K562 (cell line): ENCODE data around the gene TMEM86B. TPM values are rescaled to one million over a fixed set of nuclear protein-coding genes. Genes with fewer than 3 reads are reported as not detected.

Experiments used
- ADNP ChIP-seq: fragments of 200-800 bp; sonication (Bioruptor generic); IDR thresholded peaks from 2 replicates; pipeline ENCODE4 v1.6.1; 2016; ENCODE audit warnings: missing genetic modification characterization, missing compliant biosample characterization
- BRCA1 ChIP-seq, 2 experiments: fragments of 450-650 bp in 1 of 2; sonication (generic) in 1 of 2; formaldehyde crosslinking in 1 of 2; IDR thresholded peaks; 2 replicates each; pipeline versions ENCODE4 v1.5.0 to v1.6.1; 2017 to 2020; ENCODE audit warnings: mild to moderate bottlenecking in 1 of 2, missing genetic modification reagents in 1 of 2
- CEBPG ChIP-seq, 3 experiments: fragments of 200-800 bp in 1 of 3; sonication (Bioruptor generic) in 1 of 3; sonication (generic) in 1 of 3; formaldehyde crosslinking in 1 of 3; IDR thresholded peaks in 2 of 3; conservative IDR thresholded peaks in 1 of 3; 2 replicates each; pipeline versions ENCODE4 v1.6.1 to v1.8.0; 2016 to 2022; ENCODE audit warnings: missing compliant biosample characterization in 2 of 3, missing genetic modification characterization in 2 of 3, mild to moderate bottlenecking in 1 of 3, missing genetic modification reagents in 1 of 3
- DNMT1 ChIP-seq: fragments of 450-650 bp; IDR thresholded peaks from 2 replicates; pipeline ENCODE4 v1.6.1; 2016; ENCODE audit warnings: antibody characterized with exemption, mild to moderate bottlenecking
- GABPB1 ChIP-seq: sonication (generic); formaldehyde crosslinking; IDR thresholded peaks from 2 replicates; pipeline ENCODE4 v1.8.0; 2022; ENCODE audit warnings: mild to moderate bottlenecking, missing genetic modification reagents
- KDM1A ChIP-seq, 2 experiments: fragments of 450-650 bp; IDR thresholded peaks; 2 replicates each; pipeline ENCODE4 v1.6.1; 2016; ENCODE audit warnings: mild to moderate bottlenecking in 2 of 2
- KLF16 ChIP-seq: IDR thresholded peaks from 2 replicates; pipeline ENCODE4 v1.6.1; 2016; ENCODE audit warnings: antibody characterized with exemption
- NFATC3 ChIP-seq: fragments of 450-650 bp; IDR thresholded peaks from 2 replicates; pipeline ENCODE4 v1.6.1; 2017; ENCODE audit warnings: mild to moderate bottlenecking
- NR2F6 ChIP-seq: fragments of 450-650 bp; formaldehyde crosslinking; IDR thresholded peaks from 2 replicates; pipeline ENCODE4 v1.4.0; 2020; ENCODE audit warnings: mild to moderate bottlenecking
- POLR2B ChIP-seq: fragments of 450-650 bp; IDR thresholded peaks from 2 replicates; pipeline ENCODE4 v1.6.1; 2018; ENCODE audit warnings: low read depth; ENCODE audit not compliant: partially characterized antibody
- PREB ChIP-seq: sonication (generic); formaldehyde crosslinking; IDR thresholded peaks from 2 replicates; pipeline ENCODE4 v1.8.1; 2023; ENCODE audit warnings: mild to moderate bottlenecking, missing genetic modification reagents
- RBM22 ChIP-seq: fragments of 200-400 bp; formaldehyde crosslinking; IDR thresholded peaks from 2 replicates; pipeline ENCODE4 v1.6.1; 2018; ENCODE audit warnings: low read length, low read depth; ENCODE audit not compliant: poor library complexity, severe bottlenecking
- RNF2 ChIP-seq: sonication (generic); IDR thresholded peaks from 2 replicates; pipeline ENCODE4 v1.6.1; 2016
- SMC3 ChIP-seq: conservative IDR thresholded peaks from 2 replicates; pipeline ENCODE4 v1.6.1; 2011; ENCODE audit warnings: low read depth, low read length, improper control_type of control experiment; ENCODE audit not compliant: insufficient read depth
- STAT5A ChIP-seq: IDR thresholded peaks from 2 replicates; pipeline ENCODE4 v1.6.1; 2012; ENCODE audit warnings: low read length, inconsistent platforms, borderline replicate concordance
- TAF7 ChIP-seq: fragments of 450-650 bp; IDR thresholded peaks from 2 replicates; pipeline ENCODE4 v1.6.1; 2016; ENCODE audit warnings: missing genetic modification characterization, missing compliant biosample characterization
- UBTF ChIP-seq, 2 experiments: IDR thresholded peaks; 2 replicates each; pipeline ENCODE4 v1.6.1; 2012; ENCODE audit warnings: improper control_type of control experiment in 2 of 2, low read depth in 2 of 2, low read length in 2 of 2, borderline replicate concordance in 1 of 2
- ZNF224 ChIP-seq: sonication (generic); formaldehyde crosslinking; IDR thresholded peaks from 2 replicates; pipeline ENCODE4 v1.8.0; 2022; ENCODE audit warnings: mild to moderate bottlenecking, missing genetic modification reagents
- ZNF384 ChIP-seq: IDR thresholded peaks from 2 replicates; pipeline ENCODE4 v1.6.1; 2012; ENCODE audit warnings: low read depth, low read length, improper control_type of control experiment
- ZNF592 ChIP-seq: fragments of 450-650 bp; IDR thresholded peaks from 2 replicates; pipeline ENCODE4 v1.6.1; 2017; ENCODE audit warnings: antibody characterized with exemption, mild to moderate bottlenecking
- ZNF696 ChIP-seq: fragments of 250-450 bp; sonication (Bioruptor Pico); conservative IDR thresholded peaks from 2 replicates; pipeline ENCODE4 v1.4.0; 2020; ENCODE audit warnings: mild to moderate bottlenecking, moderate library complexity
- polyA plus RNA-seq, 8 experiments: library from polyadenylated mRNA; depleted of rRNA in 4 of 8; stranded (reverse) in 5 of 8; unstranded in 3 of 8; fragments of >200 nt; fragmentation: Nextera tagmentation in 2 of 8; fragmentation: Illumina TruSeq in 1 of 8; extraction: Ambion mirVana in 2 of 8; extraction: Trizol in 1 of 8; gene quantifications; 2 replicates each; pipeline versions ENCODE4 v1.2.1 to v1.2.3, GENCODE V29; 2011 to 2014; ENCODE audit warnings: inconsistent platforms in 1 of 8, missing spikeins in 1 of 8
- total RNA-seq, 7 experiments: library from RNA; depleted of rRNA in 6 of 7; stranded (reverse); fragments of >200 nt in 6 of 7; fragmentation: Illumina TruSeq in 2 of 7; extraction: Trizol in 2 of 7; gene quantifications; 2 replicates each; pipeline versions ENCODE4 v1.2.1 to v1.2.3, GENCODE V29; 2011 to 2021; ENCODE audit warnings: low replicate concordance in 1 of 7

Gene TMEM86B
- total and polyA plus RNA-seq, 9 of the 15 experiments (the other 6 are each of a cell fraction or from before 2014, with no cell fraction given): 0.28 to 7.9 (median 2.1) TPM

- TF ChIP-seq CEBPG (CRISPR knock-in tag; IDR thresholded peaks at IDR 0.05): no peak
- TF ChIP-seq CEBPG (tag; conservative IDR thresholded peaks at IDR 0.05 in 1 of 2, IDR thresholded peaks at IDR 0.05 in 1 of 2): 0 out of 4 replicates have a peak, but pooled peaks of 1 of the 2 experiments have one; percentile 12
- TF ChIP-seq POLR2B: peak; percentile 86
- peak; percentile 98; the same call in 1 of the 2 replicates for TF ChIP-seq PREB (CRISPR knock-in tag)
- 0 out of 2 replicates have a peak, but pooled peaks have one; percentile 8 for TF ChIP-seq GABPB1 (CRISPR knock-in tag)
- TF ChIP-seq NFATC3: 0 out of 2 replicates have a peak, but pooled peaks have one; percentile 63
- TF ChIP-seq ZNF696 (CRISPR knock-in tag): no peak
- no peak for TF ChIP-seq ZNF224 (CRISPR knock-in tag)
- no peak for TF ChIP-seq ZNF384
- TF ChIP-seq STAT5A: no peak
- no peak for TF ChIP-seq RBM22
- TF ChIP-seq UBTF (IDR thresholded peaks at IDR 0.05; ENCODE audit: borderline replicate concordance in 1 of 2, low read depth in 2 of 2, low read length in 2 of 2): 0 out of 4 replicates have a peak, but pooled peaks of 1 of the 2 experiments have one; percentile 15
- no peak for TF ChIP-seq RNF2
- TF ChIP-seq KDM1A (IDR thresholded peaks at IDR 0.05): no peak
- peak; percentile 71 for TF ChIP-seq ZNF592
- no peak for TF ChIP-seq BRCA1 (IDR thresholded peaks at IDR 0.05)
- no peak for TF ChIP-seq BRCA1 (CRISPR knock-in tag; IDR thresholded peaks at IDR 0.05)
- no peak for TF ChIP-seq TAF7 (tag)
- 0 out of 2 replicates have a peak, but pooled peaks have one; percentile 86 for TF ChIP-seq DNMT1
- 0 out of 2 replicates have a peak, but pooled peaks have one; percentile 2 for TF ChIP-seq KLF16
- TF ChIP-seq NR2F6: no peak
- TF ChIP-seq SMC3: no peak
- TF ChIP-seq ADNP (tag): no peak
These were observed 31.1 kb upstream of the TMEM86B start (continued) for GRCh38 chr19:55259540-55260210.
